Measurements from ENCODE around the gene HDGFL2. TPM values are rescaled to one million over a fixed set of nuclear protein-coding genes. Genes with fewer than 3 reads are reported as not detected.

Gene HDGFL2
- total RNA-seq, 2 experiments from 2014 or later = 17.2 to 18.0 TPM

- Histone ChIP-seq H3K4me3 (ENCODE audit: low read length) (no peak overlapping the region), H3K4me1 (ENCODE audit: insufficient read depth, low read length) (peaks cover 17% of the 10 kb centered on the region), H3K27ac (ENCODE audit: low read depth in 1 of 2, low read length in 2 of 2) (no peak overlapping the region), H3K27me3 (ENCODE audit: control insufficient read depth in 1 of 2, insufficient read depth in 2 of 2, low read length in 2 of 2) (peaks cover 18 to 28% of the 10 kb centered on the region in 2 experiments), H3K9me3 (ENCODE audit: control insufficient read depth in 1 of 2, insufficient read depth in 1 of 2, low read length in 2 of 2) (peaks cover 0 to 30% of the 10 kb centered on the region in 2 experiments), H3K36me3 (ENCODE audit: insufficient read depth, low read length) (no peaks in the 10 kb centered on the region)
- no peak for ATAC-seq (ENCODE audit: poor library complexity)
- Mint-ChIP-seq H3K4me1 (ENCODE audit: low read depth) (no peaks in the 10 kb centered on the region), H3K27me3 (peaks cover 41% of the 10 kb centered on the region), H3K4me3 (no peak overlapping the region), H3K27ac (no peak overlapping the region), H3K9me3 (no peaks in the 10 kb centered on the region), H3K36me3 (ENCODE audit: low read depth) (no peaks in the 10 kb centered on the region)
- CTCF ChIA-PET = no interaction called here
- DNase-seq = no peak
- TF ChIP-seq, protein P1, sequence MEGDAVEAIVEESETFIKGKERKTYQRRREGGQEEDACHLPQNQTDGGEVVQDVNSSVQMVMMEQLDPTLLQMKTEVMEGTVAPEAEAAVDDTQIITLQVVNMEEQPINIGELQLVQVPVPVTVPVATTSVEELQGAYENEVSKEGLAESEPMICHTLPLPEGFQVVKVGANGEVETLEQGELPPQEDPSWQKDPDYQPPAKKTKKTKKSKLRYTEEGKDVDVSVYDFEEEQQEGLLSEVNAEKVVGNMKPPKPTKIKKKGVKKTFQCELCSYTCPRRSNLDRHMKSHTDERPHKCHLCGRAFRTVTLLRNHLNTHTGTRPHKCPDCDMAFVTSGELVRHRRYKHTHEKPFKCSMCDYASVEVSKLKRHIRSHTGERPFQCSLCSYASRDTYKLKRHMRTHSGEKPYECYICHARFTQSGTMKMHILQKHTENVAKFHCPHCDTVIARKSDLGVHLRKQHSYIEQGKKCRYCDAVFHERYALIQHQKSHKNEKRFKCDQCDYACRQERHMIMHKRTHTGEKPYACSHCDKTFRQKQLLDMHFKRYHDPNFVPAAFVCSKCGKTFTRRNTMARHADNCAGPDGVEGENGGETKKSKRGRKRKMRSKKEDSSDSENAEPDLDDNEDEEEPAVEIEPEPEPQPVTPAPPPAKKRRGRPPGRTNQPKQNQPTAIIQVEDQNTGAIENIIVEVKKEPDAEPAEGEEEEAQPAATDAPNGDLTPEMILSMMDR (IDR thresholded peaks at IDR 0.05) = no peak
- intact Hi-C loops (cut with DNase I, micrococcal nuclease) = no loop called here
- POLR2A ChIA-PET = no interaction called here
Measured at GRCh38 chr19:4536798-4537197, 64.7 kb downstream of the HDGFL2 start.

GRCh38 chr19:4537953-4538600, 66.0 kb downstream of the HDGFL2 start:
- CTCF ChIA-PET = no interaction called here
- peaks cover 17% of the 10 kb centered on the region for H3K4me1 ChIP-seq (ENCODE audit: insufficient read depth, low read length)

GRCh38 chr19:4538601-4538954, 66.5 kb downstream of the HDGFL2 start:
- Histone ChIP-seq H3K27ac (ENCODE audit: low read depth in 1 of 2, low read length in 2 of 2) (no peak overlapping the region), H3K36me3 (ENCODE audit: insufficient read depth, low read length) (no peaks in the 10 kb centered on the region), H3K9me3 (ENCODE audit: control insufficient read depth in 1 of 2, insufficient read depth in 1 of 2, low read length in 2 of 2) (peaks cover 0 to 30% of the 10 kb centered on the region in 2 experiments), H3K27me3 (ENCODE audit: control insufficient read depth in 1 of 2, insufficient read depth in 2 of 2, low read length in 2 of 2) (peaks cover 18 to 28% of the 10 kb centered on the region in 2 experiments), H3K4me3 (ENCODE audit: low read length) (no peak overlapping the region), H3K4me1 (ENCODE audit: insufficient read depth, low read length) (peaks cover 17% of the 10 kb centered on the region)
- DNase-seq = no peak
- TF ChIP-seq, protein P1 (IDR thresholded peaks at IDR 0.05) = no peak
- intact Hi-C loops (cut with DNase I, micrococcal nuclease) = no loop called here
- Mint-ChIP-seq H3K27ac (no peak overlapping the region), H3K27me3 (peaks cover 37% of the 10 kb centered on the region), H3K36me3 (ENCODE audit: low read depth) (no peaks in the 10 kb centered on the region), H3K9me3 (no peaks in the 10 kb centered on the region), H3K4me1 (ENCODE audit: low read depth) (no peaks in the 10 kb centered on the region), H3K4me3 (no peak overlapping the region)
- ATAC-seq (ENCODE audit: poor library complexity) = no peak
- ChIA-PET CTCF (no interaction called here), POLR2A (no interaction called here)

More at GRCh38 chr19:4537953-4538600, 66.0 kb downstream of the HDGFL2 start:
- no peaks in the 10 kb centered on the region for H3K36me3 ChIP-seq (ENCODE audit: insufficient read depth, low read length)
- no peak overlapping the region for H3K27ac ChIP-seq (ENCODE audit: low read depth in 1 of 2, low read length in 2 of 2)
- Mint-ChIP-seq H3K9me3 (no peaks in the 10 kb centered on the region), H3K4me3 (no peak overlapping the region), H3K4me1 (ENCODE audit: low read depth) (no peaks in the 10 kb centered on the region), H3K36me3 (ENCODE audit: low read depth) (no peaks in the 10 kb centered on the region), H3K27me3 (peaks cover 41% of the 10 kb centered on the region), H3K27ac (no peak overlapping the region)
- peaks cover 0 to 30% of the 10 kb centered on the region in 2 experiments for H3K9me3 ChIP-seq (ENCODE audit: control insufficient read depth in 1 of 2, insufficient read depth in 1 of 2, low read length in 2 of 2)
- no peak for ATAC-seq (ENCODE audit: poor library complexity)
- intact Hi-C loops (cut with DNase I, micrococcal nuclease) = no loop called here
- H3K4me3 ChIP-seq (ENCODE audit: low read length) = no peak overlapping the region
- POLR2A ChIA-PET = no interaction called here
- TF ChIP-seq, protein P1 (IDR thresholded peaks at IDR 0.05) = no peak
- H3K27me3 ChIP-seq (ENCODE audit: control insufficient read depth in 1 of 2, insufficient read depth in 2 of 2, low read length in 2 of 2) = peaks cover 18 to 28% of the 10 kb centered on the region in 2 experiments
- DNase-seq = no peak

All from CD4-positive, alpha-beta T cell (primary cell).